ENCODE measurements around the gene MAP1LC3B2. TPM values are rescaled to one million over a fixed set of nuclear protein-coding genes. Genes with fewer than 3 reads are reported as not detected.

Gene MAP1LC3B2
- total RNA-seq, 1 donor from 2014 or later: 5.8 TPM

GRCh38 chr12:116520225-116520760, 38.9 kb upstream of the MAP1LC3B2 start:
- Histone ChIP-seq H3K36me3 (ENCODE audit: insufficient read depth, low read length) (no peaks in the 10 kb centered on the region), H4K20me1 (ENCODE audit: insufficient read depth, low read length) (no peaks in the 10 kb centered on the region), H3K27me3 (ENCODE audit: insufficient read depth, low read length) (no peaks in the 10 kb centered on the region), H3K4me2 (ENCODE audit: low read length) (peak overlapping the region; percentile 76), H3K4me3 (ENCODE audit: insufficient read depth, low read depth, low read length) (no peak overlapping the region), H3K9me3 (ENCODE audit: insufficient read depth, low read depth, low read length) (no peaks in the 10 kb centered on the region), H3K4me1 (ENCODE audit: insufficient read depth, low read length) (peaks cover 18% of the 10 kb centered on the region), H3K9ac (ENCODE audit: low read length) (no peak overlapping the region), H2AFZ (ENCODE audit: low read depth, low read length) (no peak overlapping the region), H3K79me2 (ENCODE audit: insufficient read depth, low read length) (no peaks in the 10 kb centered on the region), H3K27ac (ENCODE audit: low read depth, low read length) (no peak overlapping the region)
- H3K36me3 Mint-ChIP-seq (ENCODE audit: low read depth, unreplicated experiment): no peaks in the 10 kb centered on the region
- no peaks in the 10 kb centered on the region for H3K9me3 Mint-ChIP-seq (ENCODE audit: unreplicated experiment)
- FAIRE-seq: no peak
- TF ChIP-seq, protein P1, sequence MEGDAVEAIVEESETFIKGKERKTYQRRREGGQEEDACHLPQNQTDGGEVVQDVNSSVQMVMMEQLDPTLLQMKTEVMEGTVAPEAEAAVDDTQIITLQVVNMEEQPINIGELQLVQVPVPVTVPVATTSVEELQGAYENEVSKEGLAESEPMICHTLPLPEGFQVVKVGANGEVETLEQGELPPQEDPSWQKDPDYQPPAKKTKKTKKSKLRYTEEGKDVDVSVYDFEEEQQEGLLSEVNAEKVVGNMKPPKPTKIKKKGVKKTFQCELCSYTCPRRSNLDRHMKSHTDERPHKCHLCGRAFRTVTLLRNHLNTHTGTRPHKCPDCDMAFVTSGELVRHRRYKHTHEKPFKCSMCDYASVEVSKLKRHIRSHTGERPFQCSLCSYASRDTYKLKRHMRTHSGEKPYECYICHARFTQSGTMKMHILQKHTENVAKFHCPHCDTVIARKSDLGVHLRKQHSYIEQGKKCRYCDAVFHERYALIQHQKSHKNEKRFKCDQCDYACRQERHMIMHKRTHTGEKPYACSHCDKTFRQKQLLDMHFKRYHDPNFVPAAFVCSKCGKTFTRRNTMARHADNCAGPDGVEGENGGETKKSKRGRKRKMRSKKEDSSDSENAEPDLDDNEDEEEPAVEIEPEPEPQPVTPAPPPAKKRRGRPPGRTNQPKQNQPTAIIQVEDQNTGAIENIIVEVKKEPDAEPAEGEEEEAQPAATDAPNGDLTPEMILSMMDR (IDR thresholded peaks at IDR 0.05; ENCODE audit: insufficient read depth, low read depth, low read length): no peak
- TF ChIP-seq EZH2 (IDR thresholded peaks at IDR 0.05; ENCODE audit: insufficient read depth, low read length): no peak
- H3K4me3 Mint-ChIP-seq (ENCODE audit: unreplicated experiment): no peak overlapping the region
- DNase-seq (ENCODE audit: low read depth): no peak
- H3K27me3 Mint-ChIP-seq (ENCODE audit: low read depth, unreplicated experiment): peaks cover 17% of the 10 kb centered on the region
- H3K4me1 Mint-ChIP-seq (ENCODE audit: low read depth, unreplicated experiment): peaks cover 18% of the 10 kb centered on the region
- H3K27ac Mint-ChIP-seq (ENCODE audit: unreplicated experiment): no peak overlapping the region

GRCh38 chr12:116520801-116521471, 38.2 kb upstream of the MAP1LC3B2 start:
- peak overlapping the region; percentile 56 for H3K9ac ChIP-seq (ENCODE audit: low read length)
- H3K9me3 Mint-ChIP-seq (ENCODE audit: unreplicated experiment): no peaks in the 10 kb centered on the region

More at GRCh38 chr12:116520801-116521471, 38.2 kb upstream of the MAP1LC3B2 start:
- Mint-ChIP-seq H3K27ac (ENCODE audit: unreplicated experiment) (peak overlapping the region; percentile 58), H3K36me3 (ENCODE audit: low read depth, unreplicated experiment) (no peaks in the 10 kb centered on the region), H3K4me1 (ENCODE audit: low read depth, unreplicated experiment) (peaks cover 24% of the 10 kb centered on the region), H3K4me3 (ENCODE audit: unreplicated experiment) (no peak overlapping the region), H3K27me3 (ENCODE audit: low read depth, unreplicated experiment) (peaks cover 16% of the 10 kb centered on the region)
- no peaks in the 10 kb centered on the region for H3K27me3 ChIP-seq (ENCODE audit: insufficient read depth, low read length)
- H4K20me1 ChIP-seq (ENCODE audit: insufficient read depth, low read length): no peaks in the 10 kb centered on the region
- FAIRE-seq (peak; percentile 97), DNase-seq (ENCODE audit: low read depth) (peak; percentile 84)
- peak overlapping the region; percentile 32 for H3K4me3 ChIP-seq (ENCODE audit: insufficient read depth, low read depth, low read length)
- H3K79me2 ChIP-seq (ENCODE audit: insufficient read depth, low read length): no peaks in the 10 kb centered on the region
- H2AFZ ChIP-seq (ENCODE audit: low read depth, low read length): peak overlapping the region; percentile 63
- H3K4me2 ChIP-seq (ENCODE audit: low read length): peak overlapping the region; percentile 76
- TF ChIP-seq, protein P1 (IDR thresholded peaks at IDR 0.05; ENCODE audit: insufficient read depth, low read depth, low read length): no peak
- no peak for TF ChIP-seq EZH2 (IDR thresholded peaks at IDR 0.05; ENCODE audit: insufficient read depth, low read length)
- H3K4me1 ChIP-seq (ENCODE audit: insufficient read depth, low read length): peaks cover 23% of the 10 kb centered on the region
- H3K9me3 ChIP-seq (ENCODE audit: insufficient read depth, low read depth, low read length): no peaks in the 10 kb centered on the region
- peak overlapping the region; percentile 63 for H3K27ac ChIP-seq (ENCODE audit: low read depth, low read length)
- no peaks in the 10 kb centered on the region for H3K36me3 ChIP-seq (ENCODE audit: insufficient read depth, low read length)
